CD1c-positive myeloid dendritic cell (primary cell): ENCODE results near the gene NPIPA8.
"Not testable (repeated sequence)": the region's sequence is repeated elsewhere in the genome, so short reads cannot be mapped to it uniquely, and the experiment has no call there.

Experiments
- DNase-seq: peaks from one replicate; pipeline ENCODE4 v3.0.0-alpha.2; 2016; ENCODE audit errors: extremely low spot score

Gene NPIPA8

GRCh38 chr16:18336636-18337035 lies at the start of gene NPIPA8:
Gene NPIPA8, minus strand, starts transcription at chr16:18336736. Its CDS starts 4,074 bp downstream, at chr16:18332662.
- DNase-seq: not testable (repeated sequence)

DNA sequence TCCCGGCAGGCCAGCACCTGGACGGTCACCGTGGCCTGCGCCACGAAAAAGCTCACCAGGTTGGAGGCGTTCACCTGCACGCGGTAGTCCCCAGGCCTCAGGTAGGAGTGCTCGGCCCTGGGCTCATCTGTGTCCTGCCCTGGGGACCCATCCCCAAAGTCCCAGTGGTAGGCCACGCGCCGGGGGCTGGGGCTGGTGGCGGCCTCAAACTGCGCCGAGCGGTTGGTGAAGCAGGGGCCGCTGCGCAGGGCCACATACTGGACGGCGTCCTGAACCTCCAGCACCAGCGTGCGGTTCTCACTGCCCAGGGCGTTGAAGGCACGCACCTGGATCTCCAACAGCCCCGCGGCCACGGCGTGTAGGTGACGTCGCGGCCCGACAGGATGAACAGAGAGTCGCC lies 48.7 kb upstream of the NPIPA8 start:
- not testable (repeated sequence) for DNase-seq

- not testable (repeated sequence) for DNase-seq
These were observed 48.3 kb upstream of the NPIPA8 start for GRCh38 chr16:18384869-18385268.

- DNase-seq: not testable (repeated sequence)
These were observed 47.6 kb upstream of the NPIPA8 start for GRCh38 chr16:18384098-18384636.

DNA sequence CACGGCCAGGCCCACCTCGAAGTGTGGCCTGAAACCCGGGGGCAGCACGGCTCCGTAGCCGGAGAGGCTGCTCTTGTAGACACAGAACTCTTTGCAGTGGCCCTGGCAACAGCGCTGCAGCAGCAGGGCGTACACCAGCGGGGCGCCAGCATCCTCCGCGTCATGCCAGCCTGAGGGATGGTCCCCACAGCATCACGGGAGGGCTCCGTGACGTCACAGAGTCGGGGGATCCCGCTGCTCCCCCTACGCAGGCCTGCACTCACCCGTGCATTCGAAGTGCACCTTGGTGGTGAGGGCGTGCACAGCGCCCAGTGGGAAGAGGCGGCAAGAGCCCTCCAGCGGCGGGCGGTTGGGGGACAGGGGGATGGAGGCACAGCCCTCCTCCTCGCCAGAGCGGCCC lies 46.2 kb upstream of the NPIPA8 start:
- DNase-seq: not testable (repeated sequence)

- DNase-seq: not testable (repeated sequence)
These were observed 11.2 kb upstream of the NPIPA8 start for GRCh38 chr16:18347742-18348141.

GRCh38 chr16:18346993-18347392 lies 10.5 kb upstream of the NPIPA8 start:
- DNase-seq: not testable (repeated sequence)

- DNase-seq: not testable (repeated sequence)
These were observed 8.1 kb upstream of the NPIPA8 start for GRCh38 chr16:18344634-18345033.

DNA sequence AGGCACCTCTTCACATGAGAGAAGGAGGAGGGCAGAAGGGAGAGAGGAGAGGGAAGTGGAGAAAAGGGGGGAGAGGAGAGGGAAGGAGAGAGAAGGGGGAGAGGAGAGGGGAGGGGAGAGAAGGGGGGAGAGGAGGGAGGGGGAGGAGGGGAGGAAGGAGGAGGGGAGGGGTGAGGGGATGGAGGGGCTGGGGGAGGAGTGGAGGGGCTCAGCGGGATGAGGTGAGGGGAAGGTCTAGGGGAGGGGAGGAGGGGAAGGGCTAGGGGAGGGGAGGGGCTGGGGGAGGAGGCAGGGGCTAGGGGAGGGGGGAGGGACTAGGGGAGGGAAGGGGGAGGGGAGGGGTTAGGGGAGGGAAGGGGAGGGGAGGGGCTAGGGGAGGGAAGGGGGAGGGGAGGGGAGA lies 5.5 kb upstream of the NPIPA8 start:
- DNase-seq: not testable (repeated sequence)

GRCh38 chr16:18341417-18341960 lies 5.0 kb upstream of the NPIPA8 start:
- DNase-seq: not testable (repeated sequence)

GRCh38 chr16:18339210-18339609 lies 2.7 kb upstream of the NPIPA8 start:
- not testable (repeated sequence) for DNase-seq

GRCh38 chr16:18311811-18312210 lies 24.7 kb downstream of the NPIPA8 start:
- DNase-seq: not testable (repeated sequence)

GRCh38 chr16:18309159-18309558 lies 27.4 kb downstream of the NPIPA8 start:
- DNase-seq: not testable (repeated sequence)

DNA sequence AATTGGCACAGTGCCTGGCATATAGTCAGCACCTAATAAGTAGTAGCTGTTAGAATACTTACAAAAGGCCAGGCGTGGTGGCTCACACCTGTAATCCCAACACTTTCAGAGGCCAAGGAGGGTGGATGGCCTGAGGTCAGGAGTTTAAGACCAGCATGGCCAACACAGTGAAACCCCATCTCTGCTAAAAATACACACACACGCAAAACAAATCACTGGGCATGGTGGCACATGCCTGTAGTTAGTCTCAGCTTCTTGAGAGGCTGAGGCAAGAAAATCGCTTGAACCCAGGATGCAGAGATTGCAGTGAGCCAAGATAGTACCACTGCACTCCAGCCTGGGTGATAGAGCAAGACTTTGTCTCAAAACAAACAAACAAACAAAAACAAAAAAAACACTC lies 29.3 kb downstream of the NPIPA8 start:
- DNase-seq: not testable (repeated sequence)

DNA sequence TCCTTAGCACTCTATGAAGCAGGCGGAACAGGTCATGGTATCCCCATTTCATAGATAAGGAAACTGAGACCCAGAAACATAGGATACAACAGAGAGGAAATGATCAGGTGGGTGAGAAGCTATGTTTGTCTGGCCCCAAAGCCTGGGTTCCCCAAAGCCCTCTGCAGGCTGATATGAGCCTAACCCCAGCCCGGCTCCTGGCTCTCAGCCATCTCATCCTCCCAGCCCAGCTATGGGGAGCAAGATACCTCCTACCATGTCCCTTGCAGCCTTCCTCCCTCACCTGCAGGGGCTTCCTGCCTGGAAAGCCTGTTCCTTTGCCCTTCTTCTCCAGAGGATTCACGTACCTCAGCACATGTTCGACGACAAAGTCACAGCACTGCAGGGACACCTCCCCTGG lies 30.5 kb downstream of the NPIPA8 start:
- not testable (repeated sequence) for DNase-seq

DNA sequence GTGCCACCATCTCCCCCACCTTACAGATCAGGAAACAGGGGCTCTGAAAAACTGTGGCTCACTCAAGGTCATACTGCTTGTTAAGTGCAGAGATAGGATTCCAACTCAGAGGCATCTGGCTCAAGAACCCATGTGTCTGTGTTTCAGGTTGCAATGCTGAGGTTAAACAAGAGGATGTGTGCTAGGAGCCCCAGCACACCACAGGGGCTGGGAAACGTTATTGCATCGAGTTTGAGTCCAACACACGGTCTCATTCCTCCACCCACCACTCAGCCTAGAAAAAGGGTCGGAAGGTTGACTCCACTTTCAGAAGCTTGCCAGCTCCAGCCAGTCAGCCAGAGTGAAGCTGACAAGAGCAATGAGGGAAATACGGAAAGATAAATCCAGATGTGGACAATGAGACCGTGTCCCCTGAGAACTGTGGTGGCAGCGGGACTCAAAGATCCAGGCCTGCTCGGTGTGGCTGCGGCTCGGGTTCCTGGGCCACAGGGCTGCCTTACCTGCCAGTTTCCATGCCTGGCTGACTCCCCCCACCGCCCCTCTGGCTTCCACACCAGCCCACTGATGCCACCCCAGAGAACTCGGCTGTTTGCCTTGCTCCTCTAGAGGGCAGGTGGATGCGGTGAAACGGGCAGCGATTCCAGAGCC lies 33.4 kb downstream of the NPIPA8 start:
- not testable (repeated sequence) for DNase-seq

DNA sequence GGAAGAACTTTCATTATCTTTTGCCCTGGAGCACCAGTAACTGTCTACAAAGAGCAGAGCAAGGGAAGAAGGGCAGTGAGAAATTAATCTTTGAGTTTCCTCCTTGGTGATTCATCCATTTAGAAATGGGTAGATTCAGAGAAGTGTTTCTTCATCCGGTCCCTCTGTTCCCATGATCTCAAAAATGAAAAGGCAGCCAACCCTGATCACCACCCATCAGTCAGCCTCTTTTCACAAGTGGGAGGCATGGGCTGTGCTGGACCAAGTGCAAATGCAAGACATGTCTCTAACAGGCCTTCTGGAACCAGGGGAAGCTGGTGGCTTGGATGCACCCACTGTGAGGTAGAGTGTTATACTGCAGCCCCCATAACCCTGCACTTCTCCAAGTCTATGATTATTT lies 38.8 kb downstream of the NPIPA8 start:
- DNase-seq: not testable (repeated sequence)

DNA sequence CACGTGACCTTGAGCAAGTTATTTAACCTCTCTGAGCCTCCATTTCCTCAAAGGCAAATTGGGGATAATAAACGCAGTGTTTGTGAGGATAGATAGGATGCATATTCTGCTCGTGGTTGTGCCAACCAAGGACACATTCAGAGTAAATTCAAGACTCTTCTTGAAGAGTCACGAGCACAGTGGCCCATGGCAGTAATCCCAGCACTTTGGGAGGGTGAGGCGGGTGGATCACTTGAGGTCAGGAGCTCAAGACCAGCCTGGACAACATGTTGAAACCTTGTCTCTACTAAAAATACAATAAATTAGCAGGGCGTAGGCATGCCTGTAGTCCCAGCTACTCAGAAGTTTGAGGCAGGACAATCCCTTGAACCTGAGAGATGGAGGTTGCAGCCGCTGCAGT lies 39.6 kb downstream of the NPIPA8 start:
- not testable (repeated sequence) for DNase-seq

DNA sequence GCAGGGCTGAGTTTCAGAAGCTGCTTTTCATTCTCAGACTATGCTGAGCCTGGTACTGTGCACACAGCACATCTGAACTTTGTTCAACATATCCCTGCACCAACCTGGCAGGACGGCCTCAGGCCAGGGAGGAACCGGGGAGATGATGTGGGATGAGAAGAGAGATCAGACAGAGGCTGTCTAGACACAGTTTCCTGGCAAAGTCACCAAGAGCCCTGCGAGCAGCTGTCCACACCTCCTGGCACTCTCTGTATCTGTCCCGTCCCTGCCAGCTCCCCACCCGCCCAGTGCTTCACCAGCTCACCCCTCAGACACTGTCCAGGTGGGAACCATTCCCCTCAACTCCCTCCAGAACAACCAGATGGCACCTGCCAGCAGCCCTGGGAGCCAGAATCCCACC lies 42.2 kb downstream of the NPIPA8 start:
- not testable (repeated sequence) for DNase-seq

GRCh38 chr16:18293337-18293956 lies 43.1 kb downstream of the NPIPA8 start:
- DNase-seq: not testable (repeated sequence)

- not testable (repeated sequence) for DNase-seq
These were observed 45.6 kb downstream of the NPIPA8 start for GRCh38 chr16:18290959-18291358.

DNA sequence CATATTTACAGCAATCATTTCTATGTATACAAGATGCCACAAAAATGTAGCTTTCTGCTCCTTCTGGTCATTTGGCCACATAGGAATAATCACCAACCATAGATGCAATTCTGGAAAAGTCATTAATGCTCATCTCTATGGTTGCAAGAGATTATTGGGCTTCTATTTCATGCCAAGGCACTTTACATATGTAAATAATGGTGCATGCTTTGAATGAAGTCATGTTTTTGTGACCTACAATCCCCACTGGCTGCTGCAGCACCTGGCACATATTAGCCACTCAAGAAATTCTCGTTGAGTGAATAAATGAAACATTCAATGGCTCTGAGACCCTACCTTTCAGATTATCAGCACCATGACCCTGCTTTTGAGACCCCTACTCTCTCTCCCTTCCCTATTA lies 50.2 kb downstream of the NPIPA8 start:
- not testable (repeated sequence) for DNase-seq

DNA sequence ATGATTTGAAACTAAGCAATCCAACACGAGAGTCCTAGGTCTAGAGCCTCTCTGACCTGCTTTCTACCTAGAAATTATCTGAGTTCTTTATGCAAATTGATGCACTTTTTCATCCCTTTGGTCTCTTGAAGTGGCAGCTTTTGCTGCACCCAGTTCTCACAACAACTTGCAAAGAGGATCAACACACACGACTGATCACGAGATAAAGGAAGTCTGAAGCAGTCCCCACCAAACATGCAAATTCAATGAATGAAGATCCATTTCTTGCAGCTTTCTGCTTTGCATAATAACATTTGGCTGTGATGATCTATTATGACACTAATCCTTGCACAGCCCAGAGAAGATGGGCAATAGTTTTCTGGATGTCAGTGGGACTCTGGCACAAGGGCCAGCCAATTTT lies 56.2 kb downstream of the NPIPA8 start:
- not testable (repeated sequence) for DNase-seq
